ENCODE data around the gene XRCC5. TPM values are rescaled to one million over a fixed set of nuclear protein-coding genes. Genes with fewer than 3 reads are reported as not detected.
A peak's percentile ranks its signal among the peaks of the same experiment; 100 is the strongest.

XRCC5 gene
- total RNA-seq, 8 experiments from 2014 or later = 203 to 388 (median 245) TPM

GRCh38 chr2:216114382-216114713, 5.2 kb downstream of the XRCC5 start:
- 29 to 83% (median 44%) methylated on average over 1 to 4 of the region's 4 CpGs; no CpG with 5 or more reads in 4 of the 10 experiments for WGBS, 10 experiments
- in situ Hi-C loops (cut with MboI; ENCODE audit: low pct_unique_long_range_greater_than_20kb in 2 of 9, low sequenced_read_pairs in 9 of 9, unreplicated experiment in 9 of 9) = no loop called here
- peak in 5 of 8 experiments; percentile 34 to 49 (median 39) for ATAC-seq (replicated peaks in 6 of 8)
- Histone ChIP-seq H3K4me3 (no peak overlapping the region), H3K4me1 (replicated peaks in 1 of 2) (peaks cover 23 to 36% of the 10 kb centered on the region in 2 donors), H3K27ac (no peak overlapping the region)

DNA sequence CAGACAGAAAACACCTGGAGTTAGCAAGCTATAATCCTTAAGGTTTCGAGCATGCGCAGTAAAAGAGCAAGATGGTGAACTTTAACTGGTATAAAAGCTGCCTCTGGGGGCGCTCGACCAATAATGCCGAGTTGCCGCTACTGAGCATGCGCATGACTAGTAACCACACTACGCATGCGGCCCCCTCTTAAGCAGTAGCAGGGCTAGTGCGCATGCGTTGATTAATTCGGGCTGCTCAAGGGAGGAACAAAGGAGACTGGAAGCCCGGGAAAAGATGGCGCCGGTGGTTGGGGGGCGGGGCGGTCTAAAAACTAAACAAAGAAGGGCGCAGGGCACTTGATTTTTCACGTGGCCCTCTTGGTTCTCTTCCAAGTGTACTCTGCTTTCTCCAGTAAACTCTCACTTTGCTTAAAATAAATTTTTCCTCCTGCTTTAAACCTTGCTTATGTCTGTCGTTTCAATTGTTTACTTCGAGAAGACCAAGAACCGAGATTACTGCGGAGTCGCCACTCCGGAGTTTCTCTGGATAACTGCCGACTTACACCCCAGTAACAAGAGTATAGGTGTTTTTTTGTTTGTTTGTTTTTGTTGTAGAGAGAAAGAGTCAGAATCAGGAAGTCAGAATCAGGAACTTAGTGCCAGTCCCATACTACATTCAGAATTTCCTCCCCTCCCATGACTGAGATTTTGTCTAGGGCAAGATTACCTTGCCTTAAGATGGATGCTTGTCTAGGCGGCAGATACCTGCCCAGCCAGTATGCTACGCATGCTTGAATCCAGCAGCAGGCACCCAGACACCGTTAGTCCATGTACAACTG, 5.8 kb downstream of the XRCC5 start:
- 0 to 21% (median 6%) methylated on average over 2 to 27 of the region's 29 CpGs for WGBS, 10 experiments
- in situ Hi-C loops (cut with MboI; ENCODE audit: low pct_unique_long_range_greater_than_20kb in 2 of 9, low sequenced_read_pairs in 9 of 9, unreplicated experiment in 9 of 9) = no loop called here
- peak overlapping the region; percentile 33 to 49 (median 45) for H3K4me3 ChIP-seq
- peak overlapping the region; percentile 93 to 94 for H3K27ac ChIP-seq
- peak; percentile 64 to 96 (median 91) for ATAC-seq (replicated peaks in 6 of 8)
- peaks cover 23 to 36% of the 10 kb centered on the region in 2 donors for H3K4me1 ChIP-seq (replicated peaks in 1 of 2)

DNA sequence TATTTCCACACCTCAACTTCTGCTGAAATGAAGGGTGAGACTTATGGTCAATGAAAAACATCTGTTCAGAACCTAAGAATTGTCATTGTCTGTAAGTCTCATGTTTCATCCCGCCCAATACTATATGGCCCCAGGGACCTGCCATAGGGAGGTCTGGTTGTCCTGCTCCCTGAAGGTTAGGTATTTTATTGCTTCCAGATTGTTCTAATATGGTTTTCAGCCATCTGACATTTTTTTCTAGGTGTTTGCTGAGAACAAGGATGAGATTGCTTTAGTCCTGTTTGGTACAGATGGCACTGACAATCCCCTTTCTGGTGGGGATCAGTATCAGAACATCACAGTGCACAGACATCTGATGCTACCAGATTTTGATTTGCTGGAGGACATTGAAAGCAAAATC, 7.3 kb downstream of the XRCC5 start:
- Histone ChIP-seq H3K27ac (no peak overlapping the region), H3K4me3 (no peak overlapping the region), H3K4me1 (replicated peaks in 1 of 2) (peaks cover 20 to 30% of the 10 kb centered on the region in 2 donors)
- in situ Hi-C loops (cut with MboI; ENCODE audit: low pct_unique_long_range_greater_than_20kb in 2 of 9, low sequenced_read_pairs in 9 of 9, unreplicated experiment in 9 of 9) = no loop called here
- 80 to 100% (median 100%) methylated on average over 1 of the region's 1 CpG; no CpG with 5 or more reads in 6 of the 10 experiments for WGBS, 10 experiments
- ATAC-seq (replicated peaks in 6 of 8) = peak in 2 of 8 experiments; percentile 30 to 38

DNA sequence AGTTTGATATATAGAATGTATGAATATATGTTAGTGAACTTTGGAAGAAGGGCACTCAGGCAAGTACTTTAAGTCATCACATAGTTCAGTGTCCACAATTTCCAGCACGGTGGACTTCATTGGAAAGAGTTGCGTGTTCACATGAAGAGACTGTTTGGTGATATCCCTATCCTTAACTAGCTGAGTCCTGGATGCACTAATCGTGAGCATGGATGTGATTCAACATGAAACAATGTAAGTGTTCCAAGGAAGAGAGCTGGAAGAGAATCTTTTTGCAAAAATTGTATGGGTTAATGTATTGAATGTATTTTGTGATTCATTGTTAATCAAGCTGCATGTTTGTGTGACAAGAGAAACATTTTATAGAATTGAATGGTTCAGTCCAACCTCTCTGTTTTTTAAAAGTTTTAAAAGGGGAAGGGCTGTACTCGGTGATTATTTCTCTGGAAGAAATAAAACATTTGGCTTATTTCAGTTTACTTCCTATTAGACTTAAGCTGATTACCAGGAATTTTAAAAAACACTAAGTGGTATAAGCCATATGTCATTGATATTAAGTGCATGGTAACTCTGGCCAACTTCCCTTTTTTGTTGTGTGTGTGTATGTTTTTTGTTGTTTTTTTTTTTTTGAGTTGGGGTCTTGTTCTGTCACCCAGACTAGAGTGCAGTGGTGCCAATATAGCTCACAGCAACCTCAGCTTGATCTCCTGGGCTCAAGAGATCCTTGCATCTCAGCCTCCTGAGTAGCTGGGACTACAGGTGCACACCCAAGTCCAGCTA, 8.6 kb downstream of the XRCC5 start:
- Histone ChIP-seq H3K4me3 (no peak overlapping the region), H3K4me1 (replicated peaks in 1 of 2) (peaks cover 20 to 30% of the 10 kb centered on the region in 2 donors), H3K27ac (no peak overlapping the region)
- no peak for ATAC-seq (replicated peaks in 6 of 8)
- WGBS, 10 experiments = 17 to 100% (median 83%) methylated on average over 2 to 4 of the region's 4 CpGs
- in situ Hi-C loops (cut with MboI; ENCODE audit: low pct_unique_long_range_greater_than_20kb in 2 of 9, low sequenced_read_pairs in 9 of 9, unreplicated experiment in 9 of 9) = no loop called here

DNA sequence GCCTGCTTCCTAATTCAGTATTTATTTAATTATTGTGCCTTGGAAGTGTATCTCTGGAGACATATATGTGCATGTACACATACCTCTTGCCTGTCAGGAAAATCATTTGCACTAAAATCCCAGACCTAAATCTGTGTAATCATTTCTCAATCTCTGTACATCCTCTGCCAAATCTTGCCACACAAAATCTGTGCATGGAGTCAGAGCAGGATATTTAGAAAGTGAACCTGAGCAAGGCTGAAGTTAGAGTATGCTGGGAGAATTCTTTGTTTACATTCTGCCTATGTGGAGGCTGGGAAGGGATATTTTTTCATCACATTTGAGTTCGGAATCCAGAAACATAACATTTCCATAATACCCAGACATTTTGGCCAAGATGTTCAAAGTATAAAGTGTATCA, 9.3 kb downstream of the XRCC5 start:
- in situ Hi-C loops (cut with MboI; ENCODE audit: low pct_unique_long_range_greater_than_20kb in 2 of 9, low sequenced_read_pairs in 9 of 9, unreplicated experiment in 9 of 9) = no loop called here
- 78 to 100% (median 91%) methylated on average over 1 of the region's 1 CpG; no CpG with 5 or more reads in 3 of the 10 experiments for WGBS, 10 experiments
- H3K4me3 ChIP-seq = no peak overlapping the region
- ATAC-seq (replicated peaks in 6 of 8) = no peak
- H3K27ac ChIP-seq = no peak overlapping the region
- peaks cover 20 to 30% of the 10 kb centered on the region in 2 donors for H3K4me1 ChIP-seq (replicated peaks in 1 of 2)

- peaks cover 19 to 29% of the 10 kb centered on the region in 2 donors for H3K4me1 ChIP-seq (replicated peaks in 1 of 2)
- 0 to 100% (median 44%) methylated on average over 1 to 2 of the region's 2 CpGs; no CpG with 5 or more reads in 1 of the 10 experiments for WGBS, 10 experiments
- no peak overlapping the region for H3K4me3 ChIP-seq
- H3K27ac ChIP-seq = no peak overlapping the region
- peak in 6 of 8 experiments; percentile 5 to 56 (median 26) for ATAC-seq (replicated peaks in 6 of 8)
- in situ Hi-C loops (cut with MboI; ENCODE audit: low pct_unique_long_range_greater_than_20kb in 2 of 9, low sequenced_read_pairs in 9 of 9, unreplicated experiment in 9 of 9) = no loop called here
Measured at GRCh38 chr2:216119146-216119545, 10.0 kb downstream of the XRCC5 start.

DNA sequence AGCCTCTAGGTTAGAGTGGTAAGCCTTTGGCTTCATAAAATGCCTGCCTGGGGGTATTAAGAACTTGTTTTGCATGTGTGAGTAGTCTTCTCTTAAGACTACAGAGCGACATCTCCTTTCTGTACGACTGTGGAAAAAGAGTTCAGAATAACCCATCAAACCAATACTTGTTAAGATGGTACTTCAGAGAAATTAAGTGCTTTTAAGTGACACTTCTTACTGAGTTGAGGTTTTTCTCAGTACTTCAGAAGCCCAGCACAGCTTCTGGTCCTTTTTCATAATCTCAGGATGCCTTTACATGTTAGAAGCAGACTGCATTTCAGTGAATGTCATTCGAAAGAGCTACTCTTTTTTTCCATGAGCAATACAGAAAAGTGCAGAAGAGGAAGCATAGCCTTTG, 10.8 kb downstream of the XRCC5 start:
- no peak overlapping the region for H3K4me3 ChIP-seq
- peak in 1 of 8 experiments; percentile 20 for ATAC-seq (replicated peaks in 6 of 8)
- in situ Hi-C loops (cut with MboI; ENCODE audit: low pct_unique_long_range_greater_than_20kb in 2 of 9, low sequenced_read_pairs in 9 of 9, unreplicated experiment in 9 of 9) = no loop called here
- WGBS, 10 experiments = 50 to 100% (median 84%) methylated on average over 1 to 3 of the region's 3 CpGs; no CpG with 5 or more reads in 3 of the 10 experiments
- peaks cover 15 to 25% of the 10 kb centered on the region in 2 donors for H3K4me1 ChIP-seq (replicated peaks in 1 of 2)
- H3K27ac ChIP-seq = no peak overlapping the region

DNA sequence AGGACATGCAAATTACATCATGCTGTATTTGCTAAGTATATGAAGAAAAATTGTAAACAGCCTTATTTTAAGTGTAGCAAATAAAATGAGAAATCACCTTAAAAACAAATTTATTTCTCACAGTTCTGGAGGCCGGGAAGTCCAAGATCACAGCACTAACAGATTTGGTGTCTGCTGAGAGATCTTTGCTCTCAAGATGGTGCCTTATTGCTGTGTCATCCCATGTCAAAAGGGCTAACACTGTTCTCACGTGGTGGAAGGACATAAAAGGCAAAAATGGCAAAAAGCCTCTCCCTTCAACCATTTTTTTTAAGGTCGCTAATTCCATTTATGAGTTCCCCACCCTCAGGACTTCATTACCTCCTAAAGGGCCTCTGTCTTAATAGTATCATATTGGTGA, 12.1 kb downstream of the XRCC5 start:
- Histone ChIP-seq H3K4me1 (replicated peaks in 1 of 2) (peaks cover 8 to 15% of the 10 kb centered on the region in 2 donors), H3K4me3 (no peak overlapping the region), H3K27ac (no peak overlapping the region)
- ATAC-seq (replicated peaks in 6 of 8) = no peak
- WGBS, 10 experiments = 71 to 100% (median 92%) methylated on average over 1 to 3 of the region's 3 CpGs; no CpG with 5 or more reads in 1 of the 10 experiments
- in situ Hi-C loops (cut with MboI; ENCODE audit: low pct_unique_long_range_greater_than_20kb in 2 of 9, low sequenced_read_pairs in 9 of 9, unreplicated experiment in 9 of 9) = no loop called here

DNA sequence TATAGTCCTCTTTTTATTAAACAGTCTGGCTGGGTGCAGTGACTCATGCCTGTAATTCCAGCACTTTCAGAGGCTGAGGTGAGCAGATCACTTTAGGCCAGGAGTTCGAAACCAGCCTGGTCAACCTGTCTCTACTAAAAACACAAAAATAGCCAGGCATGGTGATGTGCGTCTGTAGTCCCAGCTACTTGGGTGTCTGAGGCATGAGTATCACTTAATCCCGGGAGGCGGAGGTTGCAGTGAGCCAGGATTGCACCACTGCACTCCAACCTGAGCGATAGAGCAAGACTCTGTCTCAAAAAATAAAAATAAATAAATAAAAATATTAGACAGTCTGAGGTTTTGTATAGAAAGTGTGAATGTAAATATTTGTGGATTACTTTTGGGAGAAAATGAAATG, 17.8 kb downstream of the XRCC5 start:
- in situ Hi-C loops (cut with MboI; ENCODE audit: low pct_unique_long_range_greater_than_20kb in 2 of 9, low sequenced_read_pairs in 9 of 9, unreplicated experiment in 9 of 9) = loop anchor here in 1 of 9 experiments (25.0 kb wide), 1 partner anchor 310 kb away; no protein-coding TSS in a partner anchor
- Histone ChIP-seq H3K4me1 (replicated peaks in 1 of 2) (no peaks in the 10 kb centered on the region), H3K27ac (no peak overlapping the region), H3K4me3 (no peak overlapping the region)
- ATAC-seq (replicated peaks in 6 of 8) = no peak
- WGBS, 10 experiments = 90 to 100% (median 98%) methylated on average over 1 to 5 of the region's 5 CpGs

- Histone ChIP-seq H3K27ac (no peak overlapping the region), H3K4me1 (replicated peaks in 1 of 2) (no peaks in the 10 kb centered on the region), H3K4me3 (no peak overlapping the region)
- ATAC-seq (replicated peaks in 6 of 8) = peak in 2 of 8 experiments; percentile 61 to 87
- in situ Hi-C loops (cut with MboI; ENCODE audit: low pct_unique_long_range_greater_than_20kb in 2 of 9, low sequenced_read_pairs in 9 of 9, unreplicated experiment in 9 of 9) = loop anchor here in 1 of 9 experiments (25.0 kb wide), 1 partner anchor 307 kb away; no protein-coding TSS in a partner anchor
- WGBS, 10 experiments = 37 to 100% (median 90%) methylated on average over 1 to 6 of the region's 6 CpGs
Measured at GRCh38 chr2:216130346-216130971, 21.3 kb downstream of the XRCC5 start.

GRCh38 chr2:216131175-216131926, 22.2 kb downstream of the XRCC5 start:
- H3K4me3 ChIP-seq = no peak overlapping the region
- no peaks in the 10 kb centered on the region for H3K4me1 ChIP-seq (replicated peaks in 1 of 2)
- no peak overlapping the region for H3K27ac ChIP-seq
- WGBS, 10 experiments = 83 to 100% (median 99%) methylated on average over 1 to 3 of the region's 3 CpGs
- ATAC-seq (replicated peaks in 6 of 8) = no peak
- in situ Hi-C loops (cut with MboI; ENCODE audit: low pct_unique_long_range_greater_than_20kb in 2 of 9, low sequenced_read_pairs in 9 of 9, unreplicated experiment in 9 of 9) = loop anchor here in 1 of 9 experiments (25.0 kb wide), 1 partner anchor 306 kb away; no protein-coding TSS in a partner anchor

DNA sequence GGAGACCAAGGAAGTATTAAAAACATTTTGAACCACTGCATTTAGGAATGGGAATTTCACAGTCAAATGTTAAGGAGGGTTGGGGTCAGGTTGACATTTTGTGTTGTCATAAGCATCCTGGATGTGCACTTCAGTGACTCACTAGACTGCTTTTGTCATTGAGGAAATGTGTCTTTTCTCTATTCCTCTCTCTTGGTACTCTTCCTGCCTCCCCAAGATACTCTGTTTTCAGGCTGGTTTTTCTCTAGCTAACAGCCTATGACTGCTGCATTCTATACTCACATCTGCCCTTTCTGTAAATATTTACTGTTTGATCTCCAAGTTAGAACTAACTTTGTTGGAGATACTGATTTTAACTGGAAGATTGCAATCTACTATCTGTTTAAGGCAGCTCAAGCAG, 23.4 kb downstream of the XRCC5 start:
- Histone ChIP-seq H3K4me1 (replicated peaks in 1 of 2) (no peaks in the 10 kb centered on the region), H3K27ac (no peak overlapping the region), H3K4me3 (no peak overlapping the region)
- in situ Hi-C loops (cut with MboI; ENCODE audit: low pct_unique_long_range_greater_than_20kb in 2 of 9, low sequenced_read_pairs in 9 of 9, unreplicated experiment in 9 of 9) = loop anchor here in 1 of 9 experiments (25.0 kb wide), 1 partner anchor 305 kb away; no protein-coding TSS in a partner anchor
- no peak for ATAC-seq (replicated peaks in 6 of 8)
